Fibroblast of skin of left biceps (primary cell): ENCODE results near the gene ERC2.
"Not testable (repeated sequence)": the region's sequence is repeated elsewhere in the genome, so short reads cannot be mapped to it uniquely, and the experiment has no call there.

ENCODE experiments used
- DNase-seq, 2 experiments: peaks; one replicate each; pipeline ENCODE4 v3.0.0-alpha.2; 2013; ENCODE audit warnings: low read depth in 2 of 2

Gene ERC2

DNA sequence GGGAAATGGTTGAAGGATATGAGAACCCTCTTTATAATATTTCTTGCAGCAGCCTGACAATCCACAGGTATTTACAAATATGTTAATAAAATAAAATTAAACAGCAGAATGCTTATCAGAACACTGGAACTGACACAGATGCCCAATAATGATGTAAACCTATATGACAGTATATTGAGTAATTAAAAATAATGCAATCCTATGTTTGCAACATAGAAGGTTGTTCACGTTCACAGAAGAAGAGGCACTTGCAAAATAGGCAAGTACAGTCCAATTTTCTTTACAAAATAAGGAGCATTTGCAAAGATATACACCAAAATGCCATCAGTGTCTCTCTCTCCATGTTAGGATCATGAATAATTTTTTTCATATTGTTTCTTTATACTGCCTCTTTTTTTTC lies 584.2 kb downstream of the ERC2 start:
- DNase-seq, result no peak

- no peak for DNase-seq
These were observed 586.3 kb downstream of the ERC2 start for GRCh38 chr3:55882006-55882405.

- DNase-seq, result no peak
These were observed 587.9 kb downstream of the ERC2 start for GRCh38 chr3:55880357-55880756.

- DNase-seq, result no peak
These were observed 588.4 kb downstream of the ERC2 start for GRCh38 chr3:55879901-55880331.

GRCh38 chr3:55877703-55878102 lies 590.6 kb downstream of the ERC2 start:
- DNase-seq, result no peak

- no peak for DNase-seq
These were observed 591.7 kb downstream of the ERC2 start for GRCh38 chr3:55876560-55876959.

DNA sequence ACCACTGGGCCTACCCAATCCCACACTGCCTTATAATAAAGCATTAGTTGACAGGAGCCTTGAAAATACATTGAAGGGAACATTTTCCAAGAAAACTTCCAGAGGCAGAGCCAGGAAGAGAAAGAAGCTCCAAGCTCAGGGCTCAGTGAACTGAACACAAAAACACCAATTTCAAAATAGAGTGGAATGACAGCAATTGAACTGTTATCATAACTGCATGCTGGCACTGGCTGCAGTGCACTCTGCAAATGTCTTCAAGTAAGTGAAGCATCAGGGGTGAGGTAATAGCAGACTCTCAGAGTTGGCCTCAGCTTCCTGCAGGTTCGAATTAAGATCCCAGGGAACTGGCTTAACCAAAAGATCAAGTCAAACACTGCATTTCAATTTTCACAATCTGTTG lies 593.2 kb downstream of the ERC2 start:
- no peak for DNase-seq

DNA sequence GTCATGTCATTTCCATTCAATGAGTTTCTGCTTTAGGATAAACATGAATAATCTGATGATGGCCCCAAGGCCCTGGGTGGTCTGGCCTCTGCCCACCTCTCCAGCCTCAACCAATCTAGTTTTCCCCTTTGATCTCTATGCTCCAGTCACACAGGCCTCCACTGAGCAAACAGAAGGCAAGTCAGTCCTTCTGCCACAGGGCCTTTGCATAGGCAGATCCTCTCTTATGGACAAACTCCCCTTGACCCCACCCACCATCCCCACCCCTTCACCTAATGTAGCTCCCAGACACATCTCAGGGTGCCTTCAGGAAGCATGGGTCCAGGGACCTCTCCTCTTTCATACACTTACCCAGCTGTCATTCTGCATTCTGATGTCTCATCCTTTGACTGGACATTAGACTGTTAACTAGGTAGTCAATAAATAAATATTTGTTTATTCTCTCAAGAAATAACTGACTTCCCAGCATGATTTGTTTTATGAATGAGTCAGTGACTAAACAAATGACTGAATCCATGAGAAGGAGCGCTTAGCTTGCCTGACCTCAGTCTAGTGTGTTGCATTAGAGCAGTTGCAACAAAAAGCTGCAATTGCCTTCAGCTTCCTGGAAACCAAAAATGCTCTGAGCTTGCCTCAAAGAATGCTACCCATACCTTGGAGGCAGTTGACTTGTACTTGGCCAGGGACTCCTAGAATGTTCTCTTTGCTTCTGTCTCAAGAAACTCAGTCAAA lies 594.6 kb downstream of the ERC2 start:
- DNase-seq, result no peak

DNA sequence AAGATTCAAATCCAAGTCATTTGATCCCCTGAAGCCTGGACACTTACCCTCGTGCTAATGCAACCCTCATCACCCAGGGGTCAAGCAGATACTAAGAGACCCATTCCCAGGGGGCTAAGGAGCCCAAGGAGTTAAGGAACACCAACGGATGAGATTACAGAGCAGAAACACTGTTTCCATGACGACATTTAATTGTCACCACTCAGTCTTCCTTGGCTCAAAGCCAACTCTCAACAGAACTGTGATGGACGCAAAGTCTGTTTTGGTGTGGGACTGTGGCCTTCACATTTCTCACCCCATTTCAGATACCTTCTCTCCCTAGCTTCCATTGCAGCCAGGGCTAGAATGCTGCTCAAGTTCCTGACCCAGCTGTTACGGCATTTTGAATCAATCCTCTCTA lies 597.7 kb downstream of the ERC2 start:
- no peak for DNase-seq

- no peak for DNase-seq
These were observed 599.9 kb downstream of the ERC2 start for GRCh38 chr3:55868347-55868746.

DNA sequence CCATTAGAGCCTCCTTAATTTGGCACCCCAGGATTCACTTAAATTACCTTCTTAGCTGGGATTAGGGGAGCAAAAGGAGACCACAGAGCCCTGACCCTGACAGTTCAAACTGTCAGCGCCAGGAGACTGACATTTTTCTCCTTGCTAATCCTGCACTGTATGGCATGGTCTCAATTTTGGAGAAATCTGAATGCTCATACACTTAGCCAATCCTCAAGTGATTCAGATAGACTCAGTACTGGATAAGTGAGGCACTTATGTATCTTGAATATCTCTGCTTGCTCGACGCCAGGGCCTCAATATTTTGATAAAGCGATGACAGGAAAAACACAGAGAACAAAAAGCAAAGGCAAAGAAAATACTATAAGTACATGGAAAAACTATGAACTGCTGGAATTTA lies 605.2 kb downstream of the ERC2 start:
- no peak for DNase-seq

GRCh38 chr3:55860049-55860721 lies 608.1 kb downstream of the ERC2 start:
- DNase-seq, result no peak

GRCh38 chr3:55859305-55859704 lies 609.0 kb downstream of the ERC2 start:
- no peak for DNase-seq

DNA sequence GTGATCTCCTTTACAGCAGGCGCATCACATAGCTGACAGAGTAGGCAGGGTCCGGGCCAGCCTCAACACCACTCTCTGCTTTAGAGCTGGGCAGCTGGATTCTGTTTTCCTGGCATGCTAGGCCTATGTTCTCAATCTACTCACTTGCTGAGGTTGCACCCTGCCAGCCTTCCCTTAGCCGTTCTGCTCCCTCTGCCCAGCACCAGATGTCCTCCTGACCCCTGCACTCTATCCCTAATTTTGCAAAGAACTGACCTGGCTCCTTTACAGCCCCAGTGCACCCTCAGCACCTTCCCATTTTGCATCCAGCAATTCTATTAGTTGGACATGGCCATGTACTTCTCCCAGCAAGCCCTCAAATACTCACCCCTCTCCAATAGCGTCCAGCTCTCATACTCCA lies 609.5 kb downstream of the ERC2 start:
- DNase-seq, result no peak

DNA sequence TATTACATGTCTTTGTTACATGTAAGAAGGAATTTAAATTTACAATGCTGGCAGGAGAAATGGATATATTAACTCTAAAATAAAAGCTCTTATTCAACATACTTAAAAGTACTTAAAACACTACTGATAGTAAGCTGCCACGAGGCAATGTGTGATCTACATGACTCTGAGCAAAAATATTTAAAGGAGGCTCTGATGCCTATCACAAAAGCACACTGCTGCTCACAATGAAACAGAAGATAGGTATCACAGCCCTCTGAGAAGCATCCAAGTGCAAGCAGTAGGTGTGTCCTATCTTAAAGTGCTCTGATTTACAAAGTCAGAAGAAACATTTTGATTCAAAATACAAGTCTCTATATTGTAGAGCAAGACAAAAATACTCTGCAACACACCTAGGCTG lies 610.0 kb downstream of the ERC2 start:
- no peak for DNase-seq

DNA sequence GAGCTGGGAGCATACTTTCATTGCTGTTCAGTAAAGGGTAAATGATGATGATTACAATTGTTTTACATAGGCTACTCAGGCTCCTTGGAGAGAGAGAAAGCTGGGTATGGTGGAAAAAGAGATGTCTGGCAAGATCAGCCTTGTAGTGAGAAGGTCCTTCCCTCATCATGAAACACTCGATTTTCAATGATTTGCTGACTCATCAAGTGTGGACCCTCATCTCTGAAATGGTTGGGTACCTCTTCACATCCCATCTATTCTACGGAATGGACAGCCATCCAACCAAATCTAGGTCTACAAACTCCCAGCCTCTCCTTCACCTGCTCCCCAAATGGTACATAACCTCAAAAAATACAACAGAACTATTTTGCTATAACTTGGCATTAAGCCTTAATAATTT lies 610.6 kb downstream of the ERC2 start:
- no peak for DNase-seq

DNA sequence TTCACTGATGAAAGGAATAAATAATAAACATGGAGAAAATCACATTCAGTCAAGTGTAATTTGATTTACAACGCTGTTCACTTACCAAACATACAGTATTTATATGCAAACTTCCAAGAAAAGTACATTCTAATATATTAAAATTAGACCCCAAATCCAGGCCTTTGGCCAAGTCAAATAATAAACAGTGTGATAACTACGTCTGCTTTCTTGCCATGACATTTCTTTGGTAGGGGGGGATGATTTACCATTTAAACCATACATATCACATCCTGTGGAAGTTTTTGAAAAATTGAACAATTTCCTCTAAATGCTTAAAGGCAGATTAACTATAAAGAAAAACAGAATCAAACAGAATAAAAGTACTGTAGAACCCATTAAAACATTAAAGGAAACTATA lies 613.0 kb downstream of the ERC2 start:
- no peak for DNase-seq

DNA sequence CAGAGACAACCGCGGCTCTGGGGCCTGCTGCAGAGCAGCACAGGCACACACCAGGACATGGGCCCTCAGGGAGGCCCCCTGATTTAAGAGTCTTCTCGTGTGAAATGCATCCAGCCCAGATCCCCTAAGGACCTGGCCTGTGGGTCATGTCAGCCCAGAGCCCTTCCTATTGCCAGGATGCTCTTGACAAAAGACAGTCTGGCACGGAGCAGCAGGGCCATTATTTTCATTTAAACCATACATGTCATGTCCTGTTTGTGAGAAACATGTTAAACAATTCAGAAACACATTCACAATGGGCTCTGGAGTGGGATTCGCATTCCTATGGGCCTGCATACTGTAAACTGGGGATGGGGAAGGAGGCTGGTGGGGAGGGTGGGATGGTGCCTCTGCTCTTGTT lies 613.8 kb downstream of the ERC2 start:
- no peak for DNase-seq

DNA sequence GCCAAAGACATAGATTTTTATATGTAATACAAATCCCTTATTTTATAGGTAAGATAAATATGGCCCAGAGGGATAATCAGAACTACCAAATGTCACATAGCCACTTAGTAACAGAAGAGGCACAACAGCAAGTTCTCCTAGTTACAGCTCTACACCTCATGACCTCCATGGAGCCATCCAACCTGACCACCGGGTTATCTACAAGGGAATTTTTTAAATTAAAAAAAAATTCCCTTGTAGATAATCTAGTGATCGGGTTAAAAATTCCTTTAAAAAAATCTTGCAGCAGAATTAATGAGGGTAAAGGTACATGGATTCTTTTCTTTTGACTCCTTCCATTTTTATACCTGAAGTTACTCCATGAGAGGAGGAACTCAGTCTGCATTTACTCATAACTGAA lies 615.9 kb downstream of the ERC2 start:
- DNase-seq, result no peak

DNA sequence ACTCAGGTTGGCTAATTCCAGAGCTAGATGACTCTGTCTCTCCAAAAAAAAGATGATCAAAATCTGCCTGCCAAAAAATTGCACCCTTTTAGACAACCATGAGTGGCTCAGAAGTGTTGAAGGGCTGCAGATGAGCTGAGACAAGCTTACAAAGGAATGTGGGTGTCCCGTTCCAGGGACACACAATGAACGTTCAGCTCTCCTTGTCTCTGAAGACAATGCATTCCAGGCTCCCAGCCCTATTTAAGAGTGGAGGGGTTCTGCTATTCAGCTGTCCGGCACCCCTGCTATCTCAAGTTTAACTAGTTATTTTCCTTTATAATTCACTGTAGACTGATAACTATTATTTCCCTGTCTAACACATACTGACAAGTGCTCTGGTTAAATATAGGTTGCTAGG lies 626.1 kb downstream of the ERC2 start:
- no peak for DNase-seq

- not testable (repeated sequence) for DNase-seq
These were observed 636.4 kb downstream of the ERC2 start for GRCh38 chr3:55831876-55832275.

- DNase-seq, result no peak
These were observed 639.6 kb downstream of the ERC2 start for GRCh38 chr3:55828712-55829111.

DNA sequence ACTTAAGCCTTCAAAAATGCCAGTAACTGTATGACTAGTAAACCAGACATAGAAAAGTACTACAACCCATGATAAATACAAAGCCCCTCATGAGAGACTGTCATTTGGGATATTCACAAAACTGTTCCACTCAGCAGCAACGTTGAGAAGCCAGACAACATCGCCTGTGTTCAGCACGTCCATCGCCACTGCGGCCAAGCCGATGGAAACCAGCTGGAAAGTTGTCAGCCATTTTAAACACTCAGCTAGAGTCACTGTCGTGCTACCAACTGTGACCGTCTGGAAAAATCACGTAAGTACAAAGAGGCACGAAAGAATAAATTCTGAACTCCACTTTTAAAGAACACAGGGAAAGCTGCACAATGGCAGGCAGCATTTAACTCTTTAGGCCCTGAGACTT lies 640.5 kb downstream of the ERC2 start:
- DNase-seq, result no peak
